NCI-H2171 treated with DMSO at 0.1 percent for 48 hours (cell line): ENCODE measurements around the gene FUT7.
"Not testable (repeated sequence)": the region's sequence is repeated elsewhere in the genome, so short reads cannot be mapped to it uniquely, and the experiment has no call there.

Source experiments
- DNase-seq: peaks from one replicate; lab custom pipeline; 2025; lab: John Stamatoyannopoulos, UW

FUT7 gene

DNA sequence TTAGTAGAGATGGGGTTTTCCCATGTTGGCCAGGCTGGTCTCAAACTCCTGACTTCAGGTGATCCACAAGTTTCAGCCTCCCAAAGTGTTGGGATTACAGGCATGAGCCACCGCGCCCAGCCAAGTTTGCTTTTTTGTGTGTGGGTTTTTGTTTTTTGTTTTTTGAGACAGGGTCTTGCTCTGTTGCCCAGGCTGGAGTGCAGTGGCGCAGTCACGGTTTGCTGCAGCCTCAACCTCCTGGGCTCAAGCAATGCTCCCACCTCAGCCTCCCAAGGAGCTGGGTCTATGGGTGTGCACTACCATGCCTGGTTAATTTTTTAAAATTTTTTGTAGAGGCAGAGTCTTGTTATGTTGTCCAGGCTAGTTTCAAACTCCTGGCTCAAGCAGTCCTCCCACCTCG lies 1.6 kb upstream of the FUT7 start:
- DNase-seq = not testable (repeated sequence)

DNA sequence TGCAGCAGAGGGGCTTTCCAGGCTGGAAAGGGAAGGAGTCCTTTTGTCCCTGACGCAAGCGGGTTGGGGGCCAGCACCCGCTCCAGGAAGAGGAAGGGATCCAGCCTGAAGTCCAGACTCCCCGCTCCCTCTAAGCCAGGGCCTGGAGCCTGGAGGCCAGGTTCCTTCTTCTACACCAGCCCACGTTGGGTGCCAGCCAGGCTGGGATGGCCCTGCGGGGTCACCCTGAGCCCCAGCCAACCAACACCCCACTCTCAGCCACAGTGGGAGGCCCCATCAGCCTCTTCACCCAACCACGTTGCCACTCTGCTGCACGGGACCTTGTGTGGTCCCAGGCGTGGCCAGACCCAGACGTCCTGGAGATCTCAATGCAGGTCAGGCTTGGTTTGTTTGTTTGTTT lies 970 bp upstream of the FUT7 start:
- DNase-seq = no peak

DNA sequence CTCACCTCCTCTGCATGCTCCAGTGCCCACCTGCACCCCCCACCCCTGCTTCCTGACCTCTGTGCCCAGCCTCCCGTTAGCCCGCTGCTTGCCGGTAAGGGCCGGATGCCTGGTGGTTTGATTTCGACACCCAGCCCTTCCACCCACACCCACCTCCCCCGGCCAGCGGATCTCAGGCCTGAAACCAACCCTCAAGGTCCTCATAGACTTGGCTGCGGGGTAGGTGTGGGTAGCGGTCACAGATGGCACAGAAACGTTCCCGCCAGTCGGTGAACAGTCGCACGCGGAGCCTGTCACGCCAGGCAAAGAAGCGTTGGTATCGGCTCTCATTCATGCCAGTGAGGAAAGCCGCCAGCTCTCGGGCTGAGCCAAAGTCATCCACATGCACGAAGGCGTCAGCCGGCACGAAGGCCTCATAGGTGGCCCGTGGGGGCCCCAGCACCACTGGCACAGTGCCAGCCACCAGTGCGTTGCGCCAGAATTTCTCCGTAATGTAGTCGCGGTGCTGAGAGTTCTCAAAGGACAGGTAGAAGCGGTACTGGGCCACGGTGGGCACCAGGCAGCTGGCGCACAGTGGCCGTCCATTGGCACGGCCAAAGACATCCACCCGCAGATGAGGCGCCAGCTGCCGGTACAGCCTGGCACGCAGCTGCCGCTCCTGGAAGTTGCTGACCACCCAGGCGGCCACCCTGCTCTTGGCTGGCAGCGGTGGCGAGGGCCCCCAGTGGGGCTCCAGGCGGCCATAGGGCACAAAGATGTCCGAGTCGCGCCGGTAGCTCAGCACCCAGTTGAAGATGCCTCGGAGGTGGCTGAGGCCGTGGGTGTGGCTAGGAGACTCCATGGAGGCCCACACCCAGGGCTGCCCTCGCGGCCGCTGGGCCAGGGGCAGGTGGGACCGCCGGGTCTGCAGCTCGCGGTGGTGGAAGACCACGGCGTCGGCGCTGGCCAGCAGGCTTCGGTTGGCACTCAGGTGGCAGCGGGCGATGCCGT lies 1.1 kb downstream of the FUT7 start:
- DNase-seq = no peak

DNA sequence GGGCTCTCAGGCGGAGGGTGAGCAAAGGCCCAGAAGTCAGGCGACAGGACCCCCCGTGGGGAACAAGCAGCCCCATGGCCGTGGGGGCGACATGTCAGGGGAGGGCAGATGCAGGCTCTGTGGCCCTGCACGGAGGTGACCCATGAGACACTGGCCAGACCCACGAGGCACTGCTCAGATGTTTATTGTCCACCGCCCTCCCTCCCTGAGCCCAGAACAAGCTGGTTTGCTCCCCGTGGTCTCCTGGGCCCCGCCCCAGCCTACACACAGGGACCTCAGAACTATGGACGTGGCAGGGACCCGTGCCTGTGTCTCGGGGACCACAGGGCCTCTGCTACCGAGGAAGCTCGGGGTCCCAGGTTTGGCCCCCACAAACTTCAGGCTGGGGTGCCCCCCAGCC lies 1.9 kb downstream of the FUT7 start:
- no peak for DNase-seq

DNA sequence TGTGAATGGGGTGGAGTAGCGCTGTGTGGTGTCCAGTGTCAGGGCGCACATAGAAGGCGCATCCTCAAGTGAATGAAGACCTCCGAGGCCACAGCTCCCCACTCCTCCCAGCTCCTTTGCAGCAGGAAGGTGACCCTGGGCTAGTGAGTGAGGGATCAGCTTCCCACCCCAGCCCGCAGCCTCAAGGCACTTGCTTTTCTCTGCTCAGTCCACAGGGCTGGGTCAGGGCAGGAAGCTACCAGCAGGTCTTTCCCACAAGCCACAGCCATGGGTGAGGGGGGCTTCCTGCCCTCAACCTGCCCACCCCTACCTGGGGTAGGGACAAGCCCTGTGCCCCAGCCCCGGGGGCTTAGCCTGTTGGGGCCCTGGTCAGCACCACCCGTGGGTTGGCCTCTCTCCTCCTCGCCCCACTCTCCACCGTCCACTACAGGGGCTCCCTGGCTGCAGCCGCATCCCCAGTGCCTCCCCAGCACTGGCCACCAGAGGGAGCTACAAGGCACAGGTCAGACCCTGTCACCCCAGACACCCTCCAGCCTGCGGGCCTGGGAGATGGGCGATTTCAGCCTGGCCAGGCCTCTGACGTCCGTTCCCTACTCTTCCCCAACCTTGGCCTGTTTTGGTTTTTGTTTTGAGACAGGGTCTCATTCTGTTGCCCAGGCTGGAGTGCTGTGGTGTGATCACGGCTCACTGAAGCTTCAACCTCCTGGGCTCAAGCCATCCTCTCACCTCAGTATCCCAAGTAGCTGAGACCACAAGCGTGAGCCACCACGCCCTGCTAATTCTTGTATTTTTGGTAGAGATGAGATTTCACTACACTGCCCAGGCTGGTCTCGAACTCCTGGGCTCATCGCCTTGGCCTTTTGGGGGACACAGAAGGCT lies 2.6 kb downstream of the FUT7 start:
- peak; percentile 40 for DNase-seq

DNA sequence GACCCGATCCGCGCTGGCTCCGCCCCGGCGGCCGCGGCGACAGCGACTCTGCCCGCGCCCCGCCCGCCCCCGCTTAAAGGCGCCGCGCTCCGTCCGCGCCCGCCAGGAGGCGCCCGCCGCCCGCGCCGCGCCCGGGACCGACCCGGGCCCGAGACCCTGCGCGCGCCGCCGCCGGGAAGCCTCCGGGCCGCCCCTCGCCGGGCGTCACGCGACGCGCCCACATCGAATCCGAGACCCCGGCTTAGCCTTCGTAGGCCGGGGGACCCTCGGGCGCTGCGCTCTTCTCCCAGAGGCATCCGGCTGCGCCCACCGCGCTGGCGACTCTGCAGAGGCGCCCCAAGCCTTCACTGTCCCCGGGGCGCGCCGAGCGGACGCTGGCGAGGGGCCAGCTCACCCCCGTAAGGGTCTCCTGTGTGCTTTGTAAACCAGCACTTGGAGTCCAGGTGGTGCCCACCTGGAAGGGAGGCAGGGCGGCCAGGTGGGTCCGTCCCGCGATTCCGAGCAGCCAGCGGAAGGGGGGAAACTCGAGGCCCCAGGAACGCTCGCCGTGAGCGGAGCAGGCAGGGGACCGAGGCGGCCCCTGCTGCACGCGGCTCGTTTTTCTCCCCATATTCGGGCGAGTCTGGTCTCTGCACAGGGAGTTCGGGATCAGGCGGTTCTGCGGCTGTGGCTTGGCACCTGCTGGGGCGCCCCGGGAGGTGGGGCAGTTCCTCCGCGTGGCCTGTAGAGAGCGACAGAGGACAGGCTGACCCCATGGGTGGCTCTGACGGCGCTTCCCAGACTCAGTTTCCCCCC lies 3.4 kb downstream of the FUT7 start:
- peak; percentile 69 for DNase-seq

DNA sequence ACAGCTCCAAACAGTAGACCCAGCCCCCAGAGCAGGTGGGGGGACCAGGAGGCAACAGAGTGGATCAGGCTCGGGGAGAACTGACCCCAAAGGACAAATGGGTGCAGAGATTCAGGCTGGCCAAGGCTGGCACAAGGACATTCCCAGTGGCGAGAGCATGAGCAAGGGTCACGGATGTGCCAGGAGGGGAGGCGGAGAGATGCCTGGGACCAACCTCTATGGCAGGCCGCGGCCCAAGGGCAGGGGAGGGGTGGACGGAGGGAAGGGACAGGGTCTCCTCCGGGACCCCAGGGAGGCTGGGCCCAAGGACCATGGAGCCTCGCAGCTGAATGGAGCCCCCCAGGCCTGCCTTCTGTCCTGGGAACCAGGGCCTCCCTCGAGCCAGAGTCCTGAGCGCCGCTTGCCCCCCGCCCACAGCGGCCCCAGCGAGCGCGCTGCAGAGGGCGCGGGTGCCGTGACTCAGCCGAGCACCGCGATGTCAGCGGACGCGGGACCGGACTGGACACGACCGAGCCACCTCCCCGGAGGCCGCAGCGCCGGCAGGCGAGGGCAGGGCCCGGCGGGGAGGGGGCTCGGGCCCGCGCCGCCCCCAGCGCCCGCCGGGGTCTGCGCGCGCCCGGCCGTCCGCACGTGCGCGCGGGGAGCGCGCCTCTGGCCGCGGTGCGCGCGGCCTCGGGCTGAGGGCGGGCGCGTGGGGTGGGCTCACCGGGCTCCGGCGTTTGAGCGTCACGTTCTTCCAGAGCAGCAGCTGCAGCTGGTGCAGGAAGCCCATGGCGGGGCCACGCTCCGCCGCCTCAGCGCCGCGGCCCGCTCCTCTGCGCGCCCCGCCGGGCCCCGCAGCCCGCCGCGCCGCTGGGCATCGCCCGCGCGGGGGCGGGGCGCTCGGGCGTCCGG lies 4.3 kb downstream of the FUT7 start, which contains the start of gene ABCA2:
ABCA2 (minus strand) TSS at position 869 of the 894 bp plus-strand sequence; CDS start at position 772, 97 bp downstream.
- DNase-seq = no peak

DNA sequence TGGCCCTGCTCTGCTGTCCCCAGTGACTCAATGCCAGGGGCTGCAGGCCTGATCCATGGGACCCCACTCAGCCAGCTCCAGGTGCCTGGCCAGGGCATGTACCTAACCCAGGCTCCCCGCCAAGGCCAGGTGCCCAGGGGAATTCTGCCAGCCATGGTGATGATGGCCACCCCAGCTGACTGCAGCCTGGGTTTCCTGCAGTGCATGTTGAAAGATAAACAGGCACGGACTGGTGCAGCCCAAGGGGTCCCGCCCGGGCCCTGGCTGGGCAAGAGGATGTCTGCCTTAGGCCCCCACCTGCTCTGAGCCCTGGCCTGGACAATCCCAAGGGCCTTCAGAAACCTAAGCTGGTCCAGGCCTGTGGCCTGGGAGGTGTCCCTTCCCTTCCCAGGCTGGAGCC lies 5.1 kb downstream of the FUT7 start:
- peak; percentile 34 for DNase-seq

DNA sequence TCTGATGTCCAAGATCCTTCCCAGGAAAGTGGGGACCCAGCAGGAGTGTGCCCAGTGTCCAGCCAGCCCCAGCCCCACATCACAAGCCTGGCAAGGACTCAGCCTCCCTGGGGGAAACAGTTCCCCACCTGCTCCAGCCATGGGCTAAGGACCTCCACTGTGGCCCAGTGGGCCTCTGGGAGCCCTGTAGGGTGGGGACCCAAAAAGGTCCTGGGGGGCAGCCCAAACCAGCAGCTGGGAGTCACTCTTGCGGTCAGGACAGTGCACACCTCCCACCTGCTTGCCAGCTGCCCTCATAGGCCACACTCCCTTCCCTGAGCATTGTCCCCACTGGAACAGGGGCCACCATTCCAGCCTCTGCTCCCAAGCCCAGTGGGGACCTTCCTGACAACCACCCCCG lies 5.5 kb downstream of the FUT7 start:
- no peak for DNase-seq

DNA sequence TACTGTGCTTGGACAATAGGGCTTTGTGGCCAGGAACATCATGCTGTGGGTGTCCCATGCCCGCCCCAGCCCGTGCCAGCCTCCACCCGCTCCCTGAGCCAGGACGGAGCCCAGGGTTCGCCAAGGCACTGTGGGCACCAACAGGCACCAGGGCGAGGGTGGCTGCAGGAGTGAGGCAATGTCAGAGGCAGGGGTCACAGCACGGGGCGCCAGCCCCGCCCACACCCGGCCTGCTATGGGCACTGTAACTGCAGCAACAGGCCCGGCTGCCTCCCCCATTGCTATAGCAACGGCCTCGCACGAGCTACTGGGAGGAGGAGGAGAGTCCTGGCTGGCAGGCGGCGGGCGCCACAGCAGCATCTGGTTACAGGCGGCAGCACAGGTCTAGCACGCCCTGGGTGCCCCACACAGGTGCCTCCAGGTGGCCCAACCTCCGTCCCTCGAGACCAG lies 6.3 kb downstream of the FUT7 start:
- DNase-seq = peak; percentile 99

DNA sequence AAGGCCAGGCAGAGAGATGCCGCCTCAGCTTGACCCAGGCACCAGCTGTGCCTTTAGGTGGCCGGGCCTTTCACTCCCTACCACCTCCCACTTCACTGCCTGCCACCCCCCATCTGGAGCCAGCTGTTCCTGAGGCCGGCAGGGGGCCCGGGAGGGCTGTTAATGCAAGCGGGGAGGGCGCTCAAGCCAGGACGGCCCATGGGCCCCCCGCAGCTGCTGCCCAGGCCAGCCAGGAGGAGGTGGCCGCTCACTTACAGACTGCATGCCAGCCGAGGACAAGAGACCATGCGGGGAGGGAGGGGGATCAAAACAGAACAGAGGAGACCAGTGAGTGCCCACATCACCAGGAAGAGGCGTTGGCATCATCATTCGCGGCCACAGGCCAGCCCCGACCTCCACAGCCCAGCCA lies 8.3 kb downstream of the FUT7 start:
- DNase-seq = no peak

DNA sequence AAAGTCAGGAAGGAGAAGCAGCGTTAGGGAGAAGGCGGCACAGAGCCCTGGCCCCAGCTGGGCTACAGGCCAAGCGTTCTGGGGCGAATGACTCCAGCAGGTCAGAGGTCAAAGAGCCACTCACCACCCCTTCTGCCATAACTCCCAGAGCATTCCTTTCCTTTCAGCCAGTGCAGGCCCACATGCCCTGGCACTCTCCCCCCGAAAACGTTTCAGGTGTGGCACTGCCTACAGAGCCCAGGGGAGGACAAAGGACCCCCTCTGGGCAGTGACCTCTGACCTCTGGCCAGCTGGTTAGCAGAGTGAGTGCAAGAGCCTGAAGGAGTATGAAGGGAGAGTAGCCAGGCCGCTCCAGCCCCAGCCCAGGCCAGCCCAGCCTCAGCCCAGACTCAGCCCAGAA lies 8.7 kb downstream of the FUT7 start:
- DNase-seq = no peak

DNA sequence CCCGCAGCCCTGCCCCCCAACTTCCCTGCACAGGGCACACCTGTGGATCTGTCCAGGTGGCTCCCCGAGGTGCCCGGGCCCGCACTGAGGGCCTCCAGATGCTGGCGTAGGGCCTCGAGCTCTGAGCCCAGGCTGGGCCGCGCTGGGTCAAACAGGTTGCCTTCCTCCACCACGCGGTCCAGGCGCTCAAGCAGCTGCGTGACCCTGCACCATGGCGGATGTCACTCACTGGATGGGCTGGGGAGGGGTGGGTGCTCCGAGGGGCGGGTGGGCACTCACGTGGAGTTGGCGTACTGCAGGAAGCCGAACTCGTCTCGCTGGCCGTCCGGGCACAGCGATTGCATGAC lies 9.3 kb downstream of the FUT7 start:
- DNase-seq = no peak

DNA sequence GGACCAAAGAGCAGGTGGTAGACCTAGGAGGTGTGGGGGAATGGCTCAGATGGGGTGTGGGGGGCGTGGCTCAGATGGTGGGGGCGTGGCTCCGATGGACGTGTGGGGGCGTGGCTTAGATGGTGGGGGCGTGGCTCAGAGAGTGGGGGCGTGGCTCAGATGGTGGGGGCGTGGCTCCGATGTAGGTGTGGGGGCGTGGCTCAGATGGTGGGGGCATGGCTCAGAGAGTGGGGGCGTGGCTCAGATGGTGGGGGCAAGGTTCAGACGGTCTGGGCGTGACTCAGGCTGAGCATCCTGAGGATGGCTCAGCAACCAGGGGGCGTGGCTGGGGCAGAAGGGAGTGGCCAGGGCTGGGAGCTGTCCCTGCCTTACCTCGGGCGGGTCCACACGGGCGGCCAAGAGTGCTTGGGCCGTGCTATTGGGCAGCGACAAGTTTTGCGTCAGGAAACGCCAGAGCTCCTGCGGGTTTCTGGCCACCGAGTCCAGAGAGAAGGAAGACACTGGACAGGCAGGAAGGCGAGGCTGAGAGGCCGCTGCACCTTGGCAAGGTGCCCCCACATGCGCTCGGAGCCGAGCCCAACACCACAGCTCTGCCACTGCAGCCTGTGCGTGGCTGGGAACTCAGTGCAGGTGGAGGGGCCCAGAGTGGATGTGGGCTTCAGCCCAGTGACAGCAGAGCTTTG lies 9.8 kb downstream of the FUT7 start:
- DNase-seq = peak; percentile 20

DNA sequence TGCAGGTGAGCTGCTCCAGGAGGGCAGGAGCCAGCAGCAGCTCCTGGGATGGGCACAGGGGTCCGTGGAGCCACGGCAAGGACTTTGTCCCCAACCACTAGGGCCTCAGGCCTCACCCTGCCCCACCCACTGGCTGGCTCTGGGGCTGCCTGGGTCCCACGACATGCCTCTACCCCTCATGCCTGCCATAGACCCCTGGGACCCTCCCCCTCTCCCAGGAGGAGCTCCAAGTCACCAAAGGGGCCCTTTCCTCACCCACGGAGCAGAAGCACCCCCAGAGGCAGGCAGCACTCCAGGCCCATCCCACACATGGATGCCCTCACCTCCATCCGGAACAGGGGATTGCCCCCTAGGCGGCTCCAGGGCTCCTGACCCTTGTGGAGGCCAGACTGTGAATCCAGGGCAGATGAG lies 10.3 kb downstream of the FUT7 start:
- DNase-seq = no peak

DNA sequence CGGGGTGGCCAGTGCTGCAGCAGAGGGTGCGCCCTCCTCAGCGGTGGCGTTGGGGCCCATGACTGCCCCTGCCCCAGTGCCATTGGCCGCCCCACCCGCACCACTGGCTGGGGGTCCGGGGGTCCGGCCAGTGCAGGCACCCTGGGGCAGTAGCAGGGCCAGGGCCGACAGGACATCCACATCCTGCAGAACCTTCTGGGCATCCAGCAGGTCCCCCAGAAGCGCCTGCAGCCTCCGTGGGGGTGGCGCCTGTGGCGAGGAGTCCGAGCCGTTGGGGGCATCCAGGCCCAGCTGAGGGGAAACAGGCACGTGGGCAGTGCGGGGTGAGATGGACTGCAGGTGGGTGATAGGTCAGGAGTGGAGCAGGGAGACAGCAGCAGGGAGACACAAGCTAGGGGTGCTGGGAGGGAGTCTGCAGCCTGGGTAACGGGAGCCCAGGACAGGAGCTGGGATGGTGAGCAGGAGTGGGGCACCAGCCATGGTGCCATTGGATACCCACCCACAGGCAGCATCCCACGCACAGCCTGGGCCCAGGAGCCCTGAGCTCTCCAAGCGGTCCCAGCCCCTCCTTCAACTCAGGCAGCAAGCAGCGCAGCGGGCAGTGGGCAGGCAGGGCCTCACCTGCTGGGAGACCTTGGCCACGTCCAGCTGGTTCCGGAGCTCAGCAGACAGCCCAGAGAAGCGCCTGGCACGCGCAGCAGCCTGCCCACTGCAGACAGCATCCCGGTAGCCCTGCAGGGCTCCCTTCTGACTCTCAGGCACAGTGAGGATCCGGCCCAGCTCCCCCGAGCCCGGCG lies 10.9 kb downstream of the FUT7 start:
- no peak for DNase-seq

DNA sequence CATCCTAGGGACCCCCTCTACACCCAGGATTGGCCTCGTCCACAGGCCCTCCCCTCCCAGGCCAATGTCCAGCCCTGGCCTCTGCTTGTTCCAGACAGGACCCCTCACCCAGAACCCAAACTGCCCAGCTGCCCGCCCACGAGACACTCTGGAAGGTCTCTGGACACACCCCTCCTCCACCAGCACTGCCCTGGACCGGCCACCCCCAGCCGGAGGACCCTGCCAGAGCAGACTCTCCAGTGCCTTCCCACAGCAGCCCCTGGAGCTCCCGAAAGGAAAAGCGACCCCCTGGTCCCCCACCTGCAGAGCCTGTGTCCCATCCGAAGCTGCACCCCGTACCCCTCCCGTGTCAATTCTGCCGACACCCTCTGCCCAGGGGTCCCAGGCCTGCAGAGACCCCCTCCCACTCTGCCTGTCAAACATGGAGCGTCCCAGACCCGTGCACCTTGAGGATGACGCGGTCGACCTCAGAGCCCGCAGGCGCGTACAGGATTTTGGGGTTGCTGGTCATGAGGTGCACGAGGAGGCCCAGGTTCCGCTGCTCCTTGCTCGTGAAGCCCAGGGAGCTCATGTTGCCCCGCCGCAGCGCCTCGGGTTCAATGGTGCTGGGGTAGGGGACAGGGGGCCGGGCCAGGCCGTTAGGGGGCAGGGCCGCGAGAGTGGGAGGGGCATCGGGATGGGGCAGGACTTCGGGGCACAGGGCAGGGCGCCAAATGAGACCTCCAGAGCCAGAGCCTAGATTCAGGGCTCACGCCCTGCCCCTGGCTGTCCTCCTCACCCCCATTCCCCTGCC lies 11.8 kb downstream of the FUT7 start:
- no peak for DNase-seq

DNA sequence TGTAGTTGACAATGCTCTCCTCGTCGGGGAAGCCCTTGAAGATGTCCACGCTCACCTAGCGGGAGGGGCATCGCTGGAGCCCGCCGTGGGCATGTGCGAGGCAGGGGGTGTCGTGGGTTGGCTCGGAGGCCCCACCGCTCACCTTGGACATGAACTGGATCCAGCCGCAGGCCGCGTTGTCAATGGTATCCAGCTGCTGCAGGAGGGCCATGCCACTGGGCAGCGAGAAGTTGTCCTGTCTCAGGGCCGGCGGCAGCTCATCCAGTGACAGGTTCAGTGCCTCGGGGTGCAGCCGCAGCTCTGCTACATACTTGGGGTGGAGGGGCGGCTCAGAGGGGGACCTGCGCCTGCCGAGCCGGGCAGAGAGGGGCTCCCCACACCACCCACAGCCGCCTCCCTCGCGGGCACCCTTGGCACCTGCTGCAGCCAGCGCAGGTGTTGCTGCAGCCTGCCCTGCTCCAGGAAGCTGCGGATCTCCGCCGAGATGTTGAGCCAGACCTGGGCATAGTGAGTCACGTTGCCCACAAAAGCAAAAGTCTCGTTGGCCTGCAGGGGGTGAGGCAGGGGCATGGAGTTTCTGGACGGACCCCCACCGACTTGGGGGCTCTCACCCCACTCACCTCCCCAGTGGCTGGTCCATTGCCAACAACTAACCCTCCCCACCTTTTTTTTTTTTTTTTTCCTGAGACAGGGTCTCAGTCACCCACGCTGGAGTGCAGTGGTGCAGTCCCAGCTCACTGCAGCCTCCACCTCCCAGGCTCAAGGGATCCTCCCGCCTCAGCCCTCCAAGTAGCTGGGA lies 12.9 kb downstream of the FUT7 start:
- no peak for DNase-seq
